GM23338 (cell line): Measurements from ENCODE around the gene AP3B2. TPM values are rescaled to one million over a fixed set of nuclear protein-coding genes. Genes with fewer than 3 reads are reported as not detected.
A peak's percentile ranks its signal among the peaks of the same experiment; 100 is the strongest.

Source experiments
- ATAC-seq: fragments of 200-7000 bp; cut with Tn5 transposase; 3 replicates; pipeline ENCODE4 v1.9.1; 2020
- DNase-seq: peaks from one replicate; pipeline ENCODE4 v3.0.0-alpha.2; 2015; ENCODE audit warnings: low spot score
- H2AFZ ChIP-seq: fragments of 200-600 bp; sonication (generic); 2 replicates; pipeline ENCODE4 v1.8.0; 2016; ENCODE audit warnings: antibody characterized with exemption, mild to moderate bottlenecking, moderate library complexity
- H3F3A ChIP-seq: fragments of 200-600 bp; sonication (generic); replicated peaks from 2 replicates; pipeline ENCODE4 v1.8.0; 2017; ENCODE audit warnings: antibody characterized with exemption, mixed run types, low read depth
- H3K27ac ChIP-seq: fragments of 200-600 bp; sonication (generic); 2 replicates; pipeline ENCODE4 v1.6.1; 2016; ENCODE audit warnings: low read depth
- H3K27me3 ChIP-seq: fragments of 200-600 bp; sonication (generic); 2 replicates; pipeline ENCODE4 v1.8.0; 2016; ENCODE audit warnings: mild to moderate bottlenecking, mixed run types, moderate library complexity; ENCODE audit not compliant: insufficient read depth
- H3K36me3 ChIP-seq: fragments of 200-600 bp; sonication (generic); 2 replicates; pipeline ENCODE4 v1.8.0; 2016; ENCODE audit warnings: mild to moderate bottlenecking; ENCODE audit not compliant: insufficient read depth
- H3K4me1 ChIP-seq: fragments of 200-600 bp; sonication (generic); 2 replicates; pipeline ENCODE4 v1.8.0; 2016; ENCODE audit warnings: mild to moderate bottlenecking, moderate library complexity; ENCODE audit not compliant: insufficient read depth
- H3K4me2 ChIP-seq: fragments of 200-600 bp; sonication (generic); 2 replicates; pipeline ENCODE4 v1.7.1; 2017; ENCODE audit warnings: mixed run types
- H3K4me3 ChIP-seq: fragments of 200-600 bp; sonication (generic); 2 replicates; pipeline ENCODE4 v1.6.1; 2016; ENCODE audit warnings: mixed run types
- H3K79me2 ChIP-seq: fragments of 200-600 bp; sonication (generic); replicated peaks from 2 replicates; pipeline ENCODE4 v1.8.0; 2017; ENCODE audit warnings: mild to moderate bottlenecking; ENCODE audit not compliant: insufficient read depth
- H3K9me2 ChIP-seq: fragments of 200-600 bp; sonication (generic); 2 replicates; pipeline ENCODE4 v1.8.0; 2017; ENCODE audit not compliant: insufficient read depth
- H4K20me1 ChIP-seq: fragments of 200-600 bp; sonication (generic); replicated peaks from 2 replicates; pipeline ENCODE4 v1.8.0; 2017; ENCODE audit warnings: mild to moderate bottlenecking; ENCODE audit not compliant: insufficient read depth
- H3K27ac Mint-ChIP-seq: 2 replicates; pipeline ENCODE4 v1.8.0; 2020; ENCODE audit warnings: inconsistent platforms, mild to moderate bottlenecking, moderate library complexity, mixed read lengths
- H3K27me3 Mint-ChIP-seq: 3 replicates; pipeline ENCODE4 v1.8.0; 2022; ENCODE audit warnings: low read depth, mild to moderate bottlenecking, moderate library complexity, mixed read lengths, inconsistent platforms; ENCODE audit not compliant: insufficient read depth, poor library complexity
- H3K36me3 Mint-ChIP-seq: 3 replicates; pipeline ENCODE4 v1.8.0; 2021; ENCODE audit warnings: low read depth, mild to moderate bottlenecking, inconsistent platforms, moderate library complexity, mixed read lengths
- H3K4me1 Mint-ChIP-seq: 3 replicates; pipeline ENCODE4 v1.8.0; 2020; ENCODE audit warnings: mild to moderate bottlenecking, inconsistent platforms, mixed read lengths
- H3K4me3 Mint-ChIP-seq: 3 replicates; pipeline ENCODE4 v1.8.0; 2021; ENCODE audit warnings: moderate library complexity, mild to moderate bottlenecking, inconsistent platforms, mixed read lengths
- H3K9me3 Mint-ChIP-seq: 3 replicates; pipeline ENCODE4 v1.8.0; 2020; ENCODE audit warnings: moderate library complexity, mild to moderate bottlenecking, inconsistent platforms, mixed read lengths
- CREB1 ChIP-seq: fragments of 250-450 bp; sonication (Bioruptor Pico); IDR thresholded peaks from 2 replicates; pipeline ENCODE4 v1.5.0; 2020; ENCODE audit warnings: low read depth, mild to moderate bottlenecking, moderate library complexity
- EZH2phosphoT487 ChIP-seq: fragments of 200-600 bp; sonication (generic); IDR thresholded peaks from one replicate; pipeline ENCODE4 v1.8.1; 2018; ENCODE audit warnings: antibody characterized with exemption; ENCODE audit not compliant: unreplicated experiment
- JUNB ChIP-seq: IDR thresholded peaks from one replicate; pipeline ENCODE4 v1.6.1; 2016; ENCODE audit warnings: antibody characterized with exemption; ENCODE audit not compliant: unreplicated experiment
- REST ChIP-seq: IDR thresholded peaks from one replicate; pipeline ENCODE4 v1.6.1; 2018; ENCODE audit warnings: antibody characterized with exemption; ENCODE audit not compliant: unreplicated experiment
- STAT1 ChIP-seq: IDR thresholded peaks from one replicate; pipeline ENCODE4 v1.6.1; 2016; ENCODE audit warnings: antibody characterized with exemption; ENCODE audit not compliant: unreplicated experiment
- ZNF331 ChIP-seq: fragments of 250-450 bp; sonication (Bioruptor Pico); IDR thresholded peaks from 2 replicates; pipeline ENCODE4 v1.5.0; 2020; ENCODE audit warnings: low read depth, mild to moderate bottlenecking, moderate library complexity
- polyA plus RNA-seq: library from polyadenylated mRNA; unstranded; fragments of >200 nt; fragmentation: Nextera tagmentation; extraction: Ambion mirVana; gene quantifications from 2 replicates; pipeline ENCODE4 v1.2.1, GENCODE V29; 2016
- total RNA-seq: library from RNA; depleted of rRNA; stranded (reverse); fragments of >200 nt; shearing (Covaris generic); gene quantifications from 2 replicates; pipeline ENCODE4 v1.2.3, GENCODE V29; 2014
- TF ChIP-seq, protein P1 (sequence below): IDR thresholded peaks from 2 replicates; pipeline ENCODE4 v1.6.1; 2016; ENCODE audit warnings: antibody characterized with exemption

Gene AP3B2
- total and polyA plus RNA-seq, 2 experiments from 2014 or later, result 9.5 to 19.2 TPM

- H3K4me2 ChIP-seq, result no peak overlapping the region
- no peaks in the 10 kb centered on the region for H3K36me3 ChIP-seq
- H3K27ac Mint-ChIP-seq, result no peak overlapping the region
- H3K79me2 ChIP-seq, result peaks cover 24% of the 10 kb centered on the region
- H3K27ac ChIP-seq, result no peak overlapping the region
- H3K4me3 Mint-ChIP-seq, result peak overlapping the region; percentile 2; the same call in 2 of the 3 replicates
- TF ChIP-seq CREB1 (CRISPR knock-in tag) (no peak), STAT1 (no peak), REST (no peak), EZH2phosphoT487 (no peak)
- H3K36me3 Mint-ChIP-seq, result no peaks in the 10 kb centered on the region
- no peak for DNase-seq
- H3K9me2 ChIP-seq, result 0 out of 2 replicates have a peak, but pooled peaks cover 7% of the 10 kb centered on the region
- H4K20me1 ChIP-seq, result peaks cover 2% of the 10 kb centered on the region; the same call in 1 of the 2 replicates
- H3F3A ChIP-seq, result no peaks in the 10 kb centered on the region
- no peak overlapping the region for H2AFZ ChIP-seq
- ATAC-seq, result no peak
- peaks cover 9% of the 10 kb centered on the region for H3K27me3 ChIP-seq
- H3K4me3 ChIP-seq, result no peak overlapping the region
- H3K9me3 Mint-ChIP-seq, result peaks cover 2% of the 10 kb centered on the region; the same call in 1 of the 3 replicates
- peaks cover 25% of the 10 kb centered on the region for H3K4me1 ChIP-seq
- peaks cover 5% of the 10 kb centered on the region; the same call in 2 of the 3 replicates for H3K4me1 Mint-ChIP-seq
- H3K27me3 Mint-ChIP-seq, result peaks cover 12% of the 10 kb centered on the region
Observed at GRCh38 chr15:82710926-82711490, 1.3 kb upstream of the AP3B2 start.

GRCh38 chr15:82710208-82710555 lies 507 bp upstream of the AP3B2 start:
- no peaks in the 10 kb centered on the region for H3F3A ChIP-seq
- Mint-ChIP-seq H3K4me3 (peak overlapping the region; percentile 67), H3K4me1 (peaks cover 5% of the 10 kb centered on the region; the same call in 2 of the 3 replicates), H3K27ac (no peak overlapping the region), H3K9me3 (no peaks in the 10 kb centered on the region; the same call in 2 of the 3 replicates), H3K27me3 (peaks cover 12% of the 10 kb centered on the region), H3K36me3 (no peaks in the 10 kb centered on the region)
- peaks cover 25% of the 10 kb centered on the region for H3K4me1 ChIP-seq
- H2AFZ ChIP-seq, result peak overlapping the region; percentile 94
- H3K4me3 ChIP-seq, result peak overlapping the region; percentile 96
- TF ChIP-seq JUNB, result no peak
- TF ChIP-seq ZNF331 (CRISPR knock-in tag), result no peak
- TF ChIP-seq, protein P1, sequence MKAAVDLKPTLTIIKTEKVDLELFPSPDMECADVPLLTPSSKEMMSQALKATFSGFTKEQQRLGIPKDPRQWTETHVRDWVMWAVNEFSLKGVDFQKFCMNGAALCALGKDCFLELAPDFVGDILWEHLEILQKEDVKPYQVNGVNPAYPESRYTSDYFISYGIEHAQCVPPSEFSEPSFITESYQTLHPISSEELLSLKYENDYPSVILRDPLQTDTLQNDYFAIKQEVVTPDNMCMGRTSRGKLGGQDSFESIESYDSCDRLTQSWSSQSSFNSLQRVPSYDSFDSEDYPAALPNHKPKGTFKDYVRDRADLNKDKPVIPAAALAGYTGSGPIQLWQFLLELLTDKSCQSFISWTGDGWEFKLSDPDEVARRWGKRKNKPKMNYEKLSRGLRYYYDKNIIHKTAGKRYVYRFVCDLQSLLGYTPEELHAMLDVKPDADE, result no peak
- peaks cover 32% of the 10 kb centered on the region for H3K79me2 ChIP-seq
- peaks cover 4% of the 10 kb centered on the region; the same call in 1 of the 2 replicates for H4K20me1 ChIP-seq
- ATAC-seq, result peak; percentile 14
- H3K27ac ChIP-seq, result no peak overlapping the region
- 0 out of 2 replicates have a peak, but pooled peaks cover 7% of the 10 kb centered on the region for H3K9me2 ChIP-seq
- peaks cover 9% of the 10 kb centered on the region for H3K27me3 ChIP-seq
- no peaks in the 10 kb centered on the region for H3K36me3 ChIP-seq
- DNase-seq, result peak; percentile 60
- H3K4me2 ChIP-seq, result peak overlapping the region; percentile 97
